Measurements from ENCODE around the gene SGO2.

GRCh38 chr2:200538139-200538538, 12.1 kb downstream of the SGO2 start:
- TF ChIP-seq CTCF (CRISPR knock-in tag; IDR thresholded peaks at IDR 0.05) (no peak), ZFP1 (CRISPR knock-in tag; IDR thresholded peaks at IDR 0.05) (no peak), ZNF513 (CRISPR knock-in tag; conservative IDR thresholded peaks at IDR 0.05) (no peak), TBL1XR1 (IDR thresholded peaks at IDR 0.05; ENCODE audit: borderline replicate concordance, low read length, partially characterized antibody) (no peak), PRPF4 (IDR thresholded peaks at IDR 0.05; ENCODE audit: low read depth, low read length, poor library complexity, severe bottlenecking) (no peak), KDM2A (CRISPR knock-in tag; IDR thresholded peaks at IDR 0.05; ENCODE audit: borderline replicate concordance, low read depth) (no peak), GTF2F1 (IDR thresholded peaks at IDR 0.05; ENCODE audit: low read length) (no peak), ZNF605 (CRISPR knock-in tag; IDR thresholded peaks at IDR 0.05) (no peak), JUND (CRISPR knock-in tag; IDR thresholded peaks at IDR 0.05) (no peak)

Data from HepG2 (cell line).